Neural cell (in vitro differentiated cells): ENCODE measurements around the gene TMCC1. TPM values are rescaled to one million over a fixed set of nuclear protein-coding genes. Genes with fewer than 3 reads are reported as not detected.

Source experiments
- H2AFZ ChIP-seq: fragments of 200-600, 300-800 bp; sonication (generic), shearing (Covaris generic); 2 replicates; pipeline ENCODE4 v1.6.0; 2014; ENCODE audit warnings: low read depth, mild to moderate bottlenecking, antibody characterized with exemption, low read length, moderate library complexity
- H3F3A ChIP-seq: fragments of 200-600 bp; shearing (Covaris generic); 2 replicates; pipeline ENCODE4 v1.6.1; 2016; ENCODE audit warnings: mild to moderate bottlenecking, moderate library complexity, mixed read lengths, antibody characterized with exemption, low read length; ENCODE audit not compliant: insufficient read depth, poor library complexity, severe bottlenecking
- H3K27ac ChIP-seq: fragments of 200-600, 300-800 bp; sonication (generic), shearing (Covaris generic); 2 replicates; pipeline ENCODE4 v1.5.1; 2014; ENCODE audit warnings: mild to moderate bottlenecking, low read length, moderate library complexity
- H3K27me3 ChIP-seq: fragments of 300-800, 200-600 bp; sonication (generic), shearing (Covaris generic); 2 replicates; pipeline ENCODE4 v1.6.0; 2014; ENCODE audit warnings: mild to moderate bottlenecking, low read depth, low read length, moderate library complexity; ENCODE audit not compliant: insufficient read depth
- H3K36me3 ChIP-seq: fragments of 300-800, 200-600 bp; sonication (generic), shearing (Covaris generic); 2 replicates; pipeline ENCODE4 v1.5.1; 2014; ENCODE audit warnings: mild to moderate bottlenecking, antibody characterized with exemption, low read length, moderate library complexity; ENCODE audit not compliant: insufficient read depth
- H3K4me2 ChIP-seq: fragments of 300-800, 200-600 bp; sonication (generic), shearing (Covaris generic); 2 replicates; pipeline ENCODE4 v1.6.0; 2014; ENCODE audit warnings: mild to moderate bottlenecking, low read length
- H3K4me3 ChIP-seq: fragments of 300-800, 200-600 bp; sonication (generic), shearing (Covaris generic); 2 replicates; pipeline ENCODE4 v1.5.1; 2014; ENCODE audit warnings: mild to moderate bottlenecking, low read length, moderate library complexity
- H3K79me2 ChIP-seq: fragments of 200-600 bp; shearing (Covaris generic); replicated peaks from 2 replicates; pipeline ENCODE4 v1.6.0; 2014; ENCODE audit warnings: mild to moderate bottlenecking, low read length, moderate library complexity; ENCODE audit not compliant: insufficient read depth
- H3K9ac ChIP-seq: fragments of 300-800, 200-600 bp; sonication (generic), shearing (Covaris generic); 2 replicates; pipeline ENCODE4 v1.6.1; 2016; ENCODE audit warnings: mild to moderate bottlenecking, low read length, mixed read lengths
- H3K9me2 ChIP-seq: fragments of 200-600 bp; shearing (Covaris generic); 2 replicates; pipeline ENCODE4 v1.6.1; 2016; ENCODE audit warnings: mild to moderate bottlenecking, low read length, mixed read lengths; ENCODE audit not compliant: insufficient read depth
- H3K9me3 ChIP-seq: fragments of 200-600, 300-800 bp; sonication (generic), shearing (Covaris generic); 2 replicates; pipeline ENCODE4 v1.6.1; 2016; ENCODE audit warnings: mild to moderate bottlenecking, mixed run types, low read length, moderate library complexity, mixed read lengths
- H4K20me1 ChIP-seq: fragments of 200-600 bp; shearing (Covaris generic); 2 replicates; pipeline ENCODE4 v1.6.1; 2016; ENCODE audit warnings: mild to moderate bottlenecking, mixed run types; ENCODE audit not compliant: insufficient read depth
- EP300 ChIP-seq: fragments of 450-650 bp; conservative IDR thresholded peaks from 2 replicates; pipeline ENCODE4 v1.6.1; 2014; ENCODE audit warnings: antibody characterized with exemption, mild to moderate bottlenecking, moderate library complexity; ENCODE audit not compliant: poor library complexity, severe bottlenecking
- EZH2 ChIP-seq: fragments of 200-600, 300-800 bp; shearing (Covaris generic), sonication (generic); IDR thresholded peaks from 2 replicates; pipeline ENCODE4 v1.6.1; 2014; ENCODE audit warnings: antibody characterized with exemption, low read length, borderline replicate concordance, mild to moderate bottlenecking; ENCODE audit not compliant: insufficient read depth, poor library complexity, severe bottlenecking
- MXI1 ChIP-seq: fragments of 450-650 bp; conservative IDR thresholded peaks from 2 replicates; pipeline ENCODE4 v1.6.1; 2014; ENCODE audit warnings: antibody characterized with exemption, mild to moderate bottlenecking; ENCODE audit not compliant: poor library complexity, severe bottlenecking
- POLR2AphosphoS5 ChIP-seq: IDR thresholded peaks from 2 replicates; pipeline ENCODE4 v1.6.1; 2012
- RAD21 ChIP-seq: fragments of 450-650 bp; conservative IDR thresholded peaks from 2 replicates; pipeline ENCODE4 v1.6.1; 2014; ENCODE audit warnings: antibody characterized with exemption, mild to moderate bottlenecking, moderate library complexity
- SMC3 ChIP-seq: fragments of 450-650 bp; conservative IDR thresholded peaks from 2 replicates; pipeline ENCODE4 v1.6.1; 2014; ENCODE audit warnings: antibody characterized with exemption, mild to moderate bottlenecking, moderate library complexity; ENCODE audit not compliant: poor library complexity
- TAF1 ChIP-seq: IDR thresholded peaks from 2 replicates; pipeline ENCODE4 v1.6.1; 2012; ENCODE audit warnings: low read depth
- polyA plus RNA-seq: library from polyadenylated mRNA; depleted of rRNA; stranded (reverse); fragments of >200 nt; gene quantifications from 2 replicates; pipeline ENCODE4 v1.2.3, GENCODE V29; 2014
- TF ChIP-seq, protein P1 (sequence below): IDR thresholded peaks from 2 replicates; pipeline ENCODE4 v1.6.1; 2012; ENCODE audit warnings: borderline replicate concordance
- TF ChIP-seq, protein P2 (sequence below): fragments of 450-650 bp; IDR thresholded peaks from 2 replicates; pipeline ENCODE4 v1.5.1; 2014; ENCODE audit warnings: antibody characterized with exemption, mild to moderate bottlenecking, moderate library complexity; ENCODE audit not compliant: poor library complexity, severe bottlenecking

TMCC1 gene
- polyA plus RNA-seq, 1 donor from 2014 or later: 25.0 TPM

DNA sequence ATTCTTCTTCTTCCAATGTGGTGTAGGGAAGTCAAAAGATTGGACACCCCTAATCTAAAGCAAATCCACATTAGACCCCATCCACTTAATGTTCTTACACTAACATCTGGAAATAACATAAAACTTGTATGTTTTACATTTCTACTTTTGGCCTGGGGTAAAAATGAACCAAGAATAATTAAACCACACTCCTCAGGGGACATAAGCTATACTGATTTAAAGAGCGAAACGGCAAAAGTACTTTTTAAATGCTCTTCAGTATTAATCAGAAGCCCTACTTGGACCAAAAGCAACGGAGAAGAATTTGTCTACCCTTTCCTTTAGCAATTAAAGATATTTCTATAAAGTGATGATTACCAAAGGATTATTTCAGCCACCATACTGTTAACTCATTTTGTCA lies 123.9 kb downstream of the TMCC1 start:
- Histone ChIP-seq H3F3A (no peaks in the 10 kb centered on the region), H2AFZ (no peak overlapping the region), H3K79me2 (peaks cover 13% of the 10 kb centered on the region), H3K9ac (no peak overlapping the region), H3K27ac (no peak overlapping the region), H3K4me2 (no peak overlapping the region), H3K9me2 (no peaks in the 10 kb centered on the region), H3K4me3 (no peak overlapping the region), H3K27me3 (no peaks in the 10 kb centered on the region), H3K36me3 (no peaks in the 10 kb centered on the region), H4K20me1 (no peaks in the 10 kb centered on the region), H3K9me3 (no peaks in the 10 kb centered on the region)
- TF ChIP-seq EZH2 (no peak), POLR2AphosphoS5 (no peak), SMC3 (no peak), MXI1 (no peak), TAF1 (no peak), EP300 (no peak), RAD21 (no peak)
- TF ChIP-seq, protein P1, sequence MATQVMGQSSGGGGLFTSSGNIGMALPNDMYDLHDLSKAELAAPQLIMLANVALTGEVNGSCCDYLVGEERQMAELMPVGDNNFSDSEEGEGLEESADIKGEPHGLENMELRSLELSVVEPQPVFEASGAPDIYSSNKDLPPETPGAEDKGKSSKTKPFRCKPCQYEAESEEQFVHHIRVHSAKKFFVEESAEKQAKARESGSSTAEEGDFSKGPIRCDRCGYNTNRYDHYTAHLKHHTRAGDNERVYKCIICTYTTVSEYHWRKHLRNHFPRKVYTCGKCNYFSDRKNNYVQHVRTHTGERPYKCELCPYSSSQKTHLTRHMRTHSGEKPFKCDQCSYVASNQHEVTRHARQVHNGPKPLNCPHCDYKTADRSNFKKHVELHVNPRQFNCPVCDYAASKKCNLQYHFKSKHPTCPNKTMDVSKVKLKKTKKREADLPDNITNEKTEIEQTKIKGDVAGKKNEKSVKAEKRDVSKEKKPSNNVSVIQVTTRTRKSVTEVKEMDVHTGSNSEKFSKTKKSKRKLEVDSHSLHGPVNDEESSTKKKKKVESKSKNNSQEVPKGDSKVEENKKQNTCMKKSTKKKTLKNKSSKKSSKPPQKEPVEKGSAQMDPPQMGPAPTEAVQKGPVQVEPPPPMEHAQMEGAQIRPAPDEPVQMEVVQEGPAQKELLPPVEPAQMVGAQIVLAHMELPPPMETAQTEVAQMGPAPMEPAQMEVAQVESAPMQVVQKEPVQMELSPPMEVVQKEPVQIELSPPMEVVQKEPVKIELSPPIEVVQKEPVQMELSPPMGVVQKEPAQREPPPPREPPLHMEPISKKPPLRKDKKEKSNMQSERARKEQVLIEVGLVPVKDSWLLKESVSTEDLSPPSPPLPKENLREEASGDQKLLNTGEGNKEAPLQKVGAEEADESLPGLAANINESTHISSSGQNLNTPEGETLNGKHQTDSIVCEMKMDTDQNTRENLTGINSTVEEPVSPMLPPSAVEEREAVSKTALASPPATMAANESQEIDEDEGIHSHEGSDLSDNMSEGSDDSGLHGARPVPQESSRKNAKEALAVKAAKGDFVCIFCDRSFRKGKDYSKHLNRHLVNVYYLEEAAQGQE: no peak
- TF ChIP-seq, protein P2, sequence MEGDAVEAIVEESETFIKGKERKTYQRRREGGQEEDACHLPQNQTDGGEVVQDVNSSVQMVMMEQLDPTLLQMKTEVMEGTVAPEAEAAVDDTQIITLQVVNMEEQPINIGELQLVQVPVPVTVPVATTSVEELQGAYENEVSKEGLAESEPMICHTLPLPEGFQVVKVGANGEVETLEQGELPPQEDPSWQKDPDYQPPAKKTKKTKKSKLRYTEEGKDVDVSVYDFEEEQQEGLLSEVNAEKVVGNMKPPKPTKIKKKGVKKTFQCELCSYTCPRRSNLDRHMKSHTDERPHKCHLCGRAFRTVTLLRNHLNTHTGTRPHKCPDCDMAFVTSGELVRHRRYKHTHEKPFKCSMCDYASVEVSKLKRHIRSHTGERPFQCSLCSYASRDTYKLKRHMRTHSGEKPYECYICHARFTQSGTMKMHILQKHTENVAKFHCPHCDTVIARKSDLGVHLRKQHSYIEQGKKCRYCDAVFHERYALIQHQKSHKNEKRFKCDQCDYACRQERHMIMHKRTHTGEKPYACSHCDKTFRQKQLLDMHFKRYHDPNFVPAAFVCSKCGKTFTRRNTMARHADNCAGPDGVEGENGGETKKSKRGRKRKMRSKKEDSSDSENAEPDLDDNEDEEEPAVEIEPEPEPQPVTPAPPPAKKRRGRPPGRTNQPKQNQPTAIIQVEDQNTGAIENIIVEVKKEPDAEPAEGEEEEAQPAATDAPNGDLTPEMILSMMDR: no peak

DNA sequence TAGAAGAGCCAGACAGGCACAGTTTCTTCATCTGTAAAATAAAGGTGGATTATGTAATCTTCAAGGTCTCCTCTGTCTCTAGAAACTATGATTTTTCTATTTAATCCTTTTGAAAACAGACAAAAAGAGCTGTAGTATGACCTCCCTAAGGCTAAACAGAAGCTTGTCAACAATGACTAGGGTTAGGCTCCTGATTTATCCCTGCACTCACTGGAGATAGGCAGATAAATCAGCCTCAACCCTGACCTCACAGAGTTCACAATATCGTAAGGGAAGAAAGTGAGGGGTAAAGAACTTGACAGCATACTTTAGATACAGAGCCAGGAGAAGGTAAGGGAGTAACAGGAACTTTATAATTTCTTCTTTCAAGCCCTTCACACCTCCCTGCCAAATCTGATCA lies 124.8 kb downstream of the TMCC1 start:
- Histone ChIP-seq H3K27ac (no peak overlapping the region), H3K4me3 (no peak overlapping the region), H3K4me2 (no peak overlapping the region), H3K79me2 (peaks cover 9% of the 10 kb centered on the region), H3K9ac (no peak overlapping the region), H3K9me3 (no peaks in the 10 kb centered on the region), H4K20me1 (no peaks in the 10 kb centered on the region), H3K9me2 (no peaks in the 10 kb centered on the region), H3F3A (no peaks in the 10 kb centered on the region), H2AFZ (no peak overlapping the region), H3K27me3 (no peaks in the 10 kb centered on the region), H3K36me3 (no peaks in the 10 kb centered on the region)
- TF ChIP-seq SMC3: no peak
- TF ChIP-seq TAF1: no peak
- no peak for TF ChIP-seq EZH2
- TF ChIP-seq RAD21: no peak
- TF ChIP-seq, protein P2: no peak
